Cardiac fibroblast (primary cell): ENCODE results near the gene ENDOV.
"Not testable (repeated sequence)": the region's sequence is repeated elsewhere in the genome, so short reads cannot be mapped to it uniquely, and the experiment has no call there.

Experiments used
- DNase-seq, 2 donors: peaks; one replicate each; pipeline versions ENCODE4 v3.0.0 to v3.0.0-alpha.2; 2010; ENCODE audit warnings: low read depth in 2 of 2
- H3K4me3 ChIP-seq, 2 donors: replicated peaks in 1 of 2; 1 replicate in 1 of 2; 2 replicates in 1 of 2; pipeline ENCODE4 v1.5.1; 2011; ENCODE audit warnings: low read depth in 2 of 2, low read length in 2 of 2, mild to moderate bottlenecking in 2 of 2, moderate library complexity in 1 of 2
- CTCF ChIP-seq: IDR thresholded peaks from one replicate; pipeline ENCODE4 v1.5.1; 2011; ENCODE audit warnings: low read depth, mild to moderate bottlenecking, low read length, inconsistent platforms

Gene ENDOV

GRCh38 chr17:80393961-80394360, 21.0 kb upstream of the ENDOV start:
- no peak for DNase-seq

GRCh38 chr17:80394629-80395216, 20.2 kb upstream of the ENDOV start:
- TF ChIP-seq CTCF: no peak
- H3K4me3 ChIP-seq: no peak overlapping the region
- no peak for DNase-seq

More at GRCh38 chr17:80393961-80394360, 21.0 kb upstream of the ENDOV start:
- no peak overlapping the region for H3K4me3 ChIP-seq
- TF ChIP-seq CTCF: no peak

DNA sequence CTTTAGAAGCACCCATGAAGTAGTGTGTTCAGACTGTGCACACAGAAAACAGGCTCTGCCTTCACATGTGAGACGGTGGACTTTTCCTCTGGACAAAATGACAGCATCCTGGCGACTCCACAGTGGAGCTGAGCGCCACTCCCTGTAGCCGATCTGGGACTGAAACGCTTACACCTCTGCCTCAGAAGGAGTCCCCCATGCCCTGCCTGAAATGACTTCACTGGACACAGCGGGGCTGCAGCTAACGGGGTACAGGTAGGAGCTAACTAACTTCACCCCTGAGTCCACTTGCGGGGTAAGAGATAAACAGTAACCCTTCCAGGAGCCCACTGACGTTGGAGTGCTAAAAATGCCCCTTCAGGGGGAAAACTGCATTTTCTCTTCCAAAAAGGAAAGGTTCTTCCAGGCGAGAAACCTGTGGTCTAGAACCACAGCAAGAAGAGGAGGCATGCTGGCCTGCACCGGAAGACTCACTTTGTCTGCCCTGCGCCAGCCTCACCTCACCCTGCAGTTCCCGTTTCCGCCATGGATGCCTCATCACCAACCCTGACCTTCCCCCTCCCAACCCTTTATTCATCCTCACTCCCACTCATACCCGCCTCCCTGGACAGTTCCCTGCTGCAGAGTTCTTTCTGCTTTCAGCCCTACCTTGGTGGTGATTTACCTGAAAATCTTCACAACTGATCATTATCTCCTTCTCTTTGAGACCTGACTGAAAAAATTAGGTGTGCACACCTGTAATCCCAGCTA, 19.4 kb upstream of the ENDOV start:
- DNase-seq: no peak
- TF ChIP-seq CTCF: no peak
- H3K4me3 ChIP-seq: no peak overlapping the region

GRCh38 chr17:80396157-80397033, 18.6 kb upstream of the ENDOV start:
- TF ChIP-seq CTCF: no peak
- no peak overlapping the region for H3K4me3 ChIP-seq
- DNase-seq: no peak

DNA sequence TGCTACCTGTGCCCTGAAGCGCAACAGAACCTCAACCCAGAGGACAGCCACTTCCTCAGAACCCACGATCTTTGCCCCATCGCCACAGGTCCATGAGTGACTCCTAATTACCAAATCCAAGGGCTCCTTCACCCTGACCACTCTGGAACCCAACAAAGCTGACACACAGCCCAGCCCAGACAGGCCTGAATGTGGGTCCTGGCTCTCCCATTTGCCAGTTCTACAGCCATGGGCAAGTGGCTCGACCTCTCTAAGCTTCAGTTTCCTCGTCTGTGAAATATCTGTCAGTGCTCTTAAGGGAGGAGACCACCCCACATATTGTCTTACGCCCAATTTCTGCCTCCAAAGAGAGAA, 18.0 kb upstream of the ENDOV start:
- no peak for TF ChIP-seq CTCF

GRCh38 chr17:80397686-80398085, 17.3 kb upstream of the ENDOV start:
- no peak for TF ChIP-seq CTCF
- DNase-seq: no peak
- no peak overlapping the region for H3K4me3 ChIP-seq

More for the DNA sequence above, 18.0 kb upstream of the ENDOV start:
- no peak for DNase-seq
- H3K4me3 ChIP-seq: no peak overlapping the region

GRCh38 chr17:80401086-80401485, 13.9 kb upstream of the ENDOV start:
- not testable (repeated sequence) for H3K4me3 ChIP-seq, DNase-seq

DNA sequence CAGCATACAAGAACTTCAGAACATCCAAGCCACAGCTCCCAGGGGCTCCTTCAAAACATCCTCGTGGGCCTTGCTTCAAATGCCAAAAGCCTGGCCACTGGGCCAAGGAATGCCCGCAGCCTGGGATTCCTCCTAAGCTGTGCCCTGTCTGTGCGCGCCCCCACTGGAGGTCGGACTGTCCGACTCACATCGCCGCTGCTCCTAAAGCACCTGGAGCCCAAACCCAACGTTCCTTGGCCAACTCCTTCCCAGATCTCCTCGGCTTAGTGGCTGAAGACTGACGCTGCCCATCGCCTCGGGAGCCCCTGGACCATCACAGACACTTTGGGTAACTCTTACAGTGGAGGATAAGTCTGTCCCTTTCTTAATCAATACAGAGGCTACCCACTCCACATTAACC, 12.9 kb upstream of the ENDOV start:
- H3K4me3 ChIP-seq, DNase-seq: not testable (repeated sequence)
